Sigmoid colon (tissue), 4 donors: ENCODE results near the gene DDIT4.

Experiments used
- CTCF ChIP-seq, 4 experiments: fragments of 450-650 bp in 3 of 4; fragments of 200-600 bp in 1 of 4; IDR thresholded peaks; one replicate each; pipeline ENCODE4 v1.5.1; 2016 to 2019; ENCODE audit warnings: antibody characterized with exemption in 4 of 4, mild to moderate bottlenecking in 3 of 4, moderate library complexity in 2 of 4
- EP300 ChIP-seq, 4 donors: sonication (generic); formaldehyde crosslinking; IDR thresholded peaks; one replicate each; pipeline ENCODE4 v1.6.1; 2017; ENCODE audit warnings: antibody characterized with exemption in 4 of 4
- POLR2A ChIP-seq, 2 donors: fragments of 450-650 bp; IDR thresholded peaks; one replicate each; pipeline ENCODE4 v1.6.1; 2016; ENCODE audit warnings: antibody characterized with exemption in 2 of 2, mild to moderate bottlenecking in 2 of 2, moderate library complexity in 2 of 2
- POLR2AphosphoS5 ChIP-seq, 4 donors: sonication (generic); formaldehyde crosslinking; IDR thresholded peaks; one replicate each; pipeline ENCODE4 v1.6.1; 2017; ENCODE audit warnings: antibody characterized with exemption in 4 of 4

GRCh38 chr10:72321248-72322029, 47.7 kb downstream of the DDIT4 start:
- TF ChIP-seq CTCF (IDR thresholded peaks at IDR 0.05) (no peak), EP300 (IDR thresholded peaks at IDR 0.05) (no peak), POLR2A (IDR thresholded peaks at IDR 0.05) (no peak), POLR2AphosphoS5 (IDR thresholded peaks at IDR 0.05) (no peak)
